WTC11 (cell line): ENCODE measurements around the gene MNT. TPM values are rescaled to one million over a fixed set of nuclear protein-coding genes. Genes with fewer than 3 reads are reported as not detected.

Experiments used
- ATF1 ChIP-seq: sonication (generic); formaldehyde crosslinking; IDR thresholded peaks from 2 replicates; pipeline ENCODE4 v1.8.1; 2023; ENCODE audit warnings: mild to moderate bottlenecking, moderate library complexity, missing genetic modification reagents
- ELF4 ChIP-seq: sonication (generic); formaldehyde crosslinking; IDR thresholded peaks from 2 replicates; pipeline ENCODE4 v1.8.1; 2022; ENCODE audit warnings: low read depth, mild to moderate bottlenecking, moderate library complexity, missing genetic modification reagents
- HMGA2 ChIP-seq: fragments of 250-450 bp; sonication (Bioruptor Pico); IDR thresholded peaks from 2 replicates; pipeline ENCODE4 v1.4.0; 2021; ENCODE audit warnings: mild to moderate bottlenecking, moderate library complexity
- IRF2 ChIP-seq: sonication (generic); formaldehyde crosslinking; IDR thresholded peaks from 2 replicates; pipeline ENCODE4 v1.8.0; 2022; ENCODE audit warnings: low read depth, missing genetic modification reagents, borderline replicate concordance
- JAZF1 ChIP-seq: fragments of 250-450 bp; sonication (Bioruptor Pico); IDR thresholded peaks from 2 replicates; pipeline ENCODE4 v1.9.0; 2021; ENCODE audit warnings: moderate library complexity, mild to moderate bottlenecking, inconsistent platforms
- KAT7 ChIP-seq: sonication (generic); formaldehyde crosslinking; IDR thresholded peaks from 2 replicates; pipeline ENCODE4 v1.8.1; 2023; ENCODE audit warnings: missing genetic modification reagents, mild to moderate bottlenecking, borderline replicate concordance
- MAX ChIP-seq: sonication (generic); formaldehyde crosslinking; IDR thresholded peaks from 2 replicates; pipeline ENCODE4 v1.8.0; 2022; ENCODE audit warnings: mild to moderate bottlenecking, missing genetic modification reagents
- MYBL2 ChIP-seq: sonication (generic); formaldehyde crosslinking; IDR thresholded peaks from 2 replicates; pipeline ENCODE4 v1.8.1; 2023; ENCODE audit warnings: mild to moderate bottlenecking, moderate library complexity, missing genetic modification reagents
- NR3C1 ChIP-seq: sonication (generic); formaldehyde crosslinking; conservative IDR thresholded peaks from 2 replicates; pipeline ENCODE4 v1.8.1; 2023; ENCODE audit warnings: low read depth, mild to moderate bottlenecking, missing genetic modification reagents
- PREB ChIP-seq: sonication (generic); formaldehyde crosslinking; IDR thresholded peaks from 2 replicates; pipeline ENCODE4 v1.8.1; 2022; ENCODE audit warnings: mild to moderate bottlenecking, missing genetic modification reagents, moderate library complexity, borderline replicate concordance
- SMAD4 ChIP-seq: sonication (generic); formaldehyde crosslinking; IDR thresholded peaks from 2 replicates; pipeline ENCODE4 v1.8.0; 2022; ENCODE audit warnings: mild to moderate bottlenecking, missing genetic modification reagents
- SP1 ChIP-seq: sonication (generic); formaldehyde crosslinking; conservative IDR thresholded peaks from 2 replicates; pipeline ENCODE4 v1.8.1; 2022; ENCODE audit warnings: missing genetic modification reagents
- TEAD1 ChIP-seq: sonication (generic); formaldehyde crosslinking; IDR thresholded peaks from 2 replicates; pipeline ENCODE4 v1.8.0; 2022; ENCODE audit warnings: mild to moderate bottlenecking, missing genetic modification reagents
- TP53 ChIP-seq: sonication (generic); formaldehyde crosslinking; IDR thresholded peaks from 2 replicates; pipeline ENCODE4 v1.8.1; 2023; ENCODE audit warnings: mild to moderate bottlenecking, missing genetic modification reagents
- ZNF138 ChIP-seq: sonication (generic); formaldehyde crosslinking; conservative IDR thresholded peaks from 2 replicates; pipeline ENCODE4 v1.8.1; 2022; ENCODE audit warnings: mild to moderate bottlenecking, moderate library complexity, missing genetic modification reagents
- ZNF232 ChIP-seq: sonication (generic); formaldehyde crosslinking; IDR thresholded peaks from 2 replicates; pipeline ENCODE4 v1.8.0; 2022; ENCODE audit warnings: mild to moderate bottlenecking, missing genetic modification reagents
- ZNF396 ChIP-seq: fragments of 250-450 bp; sonication (Bioruptor Pico); IDR thresholded peaks from 2 replicates; pipeline ENCODE4 v1.8.0; 2021; ENCODE audit warnings: mild to moderate bottlenecking, moderate library complexity, borderline replicate concordance
- total RNA-seq: library from RNA; stranded (reverse); gene quantifications from 3 replicates; pipeline ENCODE4 v1.2.3, GENCODE V29; 2021
- TF ChIP-seq, protein P1 (sequence below): sonication (generic); formaldehyde crosslinking; IDR thresholded peaks from 2 replicates; pipeline ENCODE4 v1.8.1; 2022; ENCODE audit warnings: low read depth, missing genetic modification reagents, borderline replicate concordance
- TF ChIP-seq, protein P2 (sequence below): sonication (generic); formaldehyde crosslinking; conservative IDR thresholded peaks from 2 replicates; pipeline ENCODE4 v1.8.1; 2023; ENCODE audit warnings: mild to moderate bottlenecking, low read depth, missing genetic modification reagents, moderate library complexity
- TF ChIP-seq, protein P3 (sequence below): sonication (generic); formaldehyde crosslinking; IDR thresholded peaks from 2 replicates; pipeline ENCODE4 v1.8.1; 2023; ENCODE audit warnings: mild to moderate bottlenecking, missing genetic modification reagents
- TF ChIP-seq, protein P4 (sequence below): sonication (generic); formaldehyde crosslinking; IDR thresholded peaks from 2 replicates; pipeline ENCODE4 v1.8.1; 2022; ENCODE audit warnings: missing genetic modification reagents, borderline replicate concordance
- TF ChIP-seq, protein P5 (sequence below): sonication (generic); formaldehyde crosslinking; IDR thresholded peaks from 2 replicates; pipeline ENCODE4 v1.8.1; 2023; ENCODE audit warnings: mild to moderate bottlenecking, missing genetic modification reagents
- TF ChIP-seq, protein P6 (sequence below): fragments of 250-450 bp; sonication (Bioruptor Pico); IDR thresholded peaks from 2 replicates; pipeline ENCODE4 v1.8.0; 2021; ENCODE audit warnings: mild to moderate bottlenecking

MNT gene
- total RNA-seq, 1 experiment from 2014 or later = 21.6 TPM

GRCh38 chr17:2336215-2336851 is 64.5 kb downstream of the MNT start, which contains the start of gene TSR1 (continued):
- TF ChIP-seq PREB (CRISPR knock-in tag) = no peak
- TF ChIP-seq MAX (CRISPR knock-in tag) = peak; percentile 98
- no peak for TF ChIP-seq ZNF396 (CRISPR knock-in tag)
- TF ChIP-seq, protein P1, sequence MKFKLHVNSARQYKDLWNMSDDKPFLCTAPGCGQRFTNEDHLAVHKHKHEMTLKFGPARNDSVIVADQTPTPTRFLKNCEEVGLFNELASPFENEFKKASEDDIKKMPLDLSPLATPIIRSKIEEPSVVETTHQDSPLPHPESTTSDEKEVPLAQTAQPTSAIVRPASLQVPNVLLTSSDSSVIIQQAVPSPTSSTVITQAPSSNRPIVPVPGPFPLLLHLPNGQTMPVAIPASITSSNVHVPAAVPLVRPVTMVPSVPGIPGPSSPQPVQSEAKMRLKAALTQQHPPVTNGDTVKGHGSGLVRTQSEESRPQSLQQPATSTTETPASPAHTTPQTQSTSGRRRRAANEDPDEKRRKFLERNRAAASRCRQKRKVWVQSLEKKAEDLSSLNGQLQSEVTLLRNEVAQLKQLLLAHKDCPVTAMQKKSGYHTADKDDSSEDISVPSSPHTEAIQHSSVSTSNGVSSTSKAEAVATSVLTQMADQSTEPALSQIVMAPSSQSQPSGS (CRISPR knock-in tag) = no peak
- TF ChIP-seq SP1 (CRISPR knock-in tag) = peak; percentile 81
- TF ChIP-seq, protein P2, sequence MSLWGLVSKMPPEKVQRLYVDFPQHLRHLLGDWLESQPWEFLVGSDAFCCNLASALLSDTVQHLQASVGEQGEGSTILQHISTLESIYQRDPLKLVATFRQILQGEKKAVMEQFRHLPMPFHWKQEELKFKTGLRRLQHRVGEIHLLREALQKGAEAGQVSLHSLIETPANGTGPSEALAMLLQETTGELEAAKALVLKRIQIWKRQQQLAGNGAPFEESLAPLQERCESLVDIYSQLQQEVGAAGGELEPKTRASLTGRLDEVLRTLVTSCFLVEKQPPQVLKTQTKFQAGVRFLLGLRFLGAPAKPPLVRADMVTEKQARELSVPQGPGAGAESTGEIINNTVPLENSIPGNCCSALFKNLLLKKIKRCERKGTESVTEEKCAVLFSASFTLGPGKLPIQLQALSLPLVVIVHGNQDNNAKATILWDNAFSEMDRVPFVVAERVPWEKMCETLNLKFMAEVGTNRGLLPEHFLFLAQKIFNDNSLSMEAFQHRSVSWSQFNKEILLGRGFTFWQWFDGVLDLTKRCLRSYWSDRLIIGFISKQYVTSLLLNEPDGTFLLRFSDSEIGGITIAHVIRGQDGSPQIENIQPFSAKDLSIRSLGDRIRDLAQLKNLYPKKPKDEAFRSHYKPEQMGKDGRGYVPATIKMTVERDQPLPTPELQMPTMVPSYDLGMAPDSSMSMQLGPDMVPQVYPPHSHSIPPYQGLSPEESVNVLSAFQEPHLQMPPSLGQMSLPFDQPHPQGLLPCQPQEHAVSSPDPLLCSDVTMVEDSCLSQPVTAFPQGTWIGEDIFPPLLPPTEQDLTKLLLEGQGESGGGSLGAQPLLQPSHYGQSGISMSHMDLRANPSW (CRISPR knock-in tag) = no peak
- TF ChIP-seq JAZF1 (CRISPR knock-in tag) = no peak
- TF ChIP-seq, protein P3, sequence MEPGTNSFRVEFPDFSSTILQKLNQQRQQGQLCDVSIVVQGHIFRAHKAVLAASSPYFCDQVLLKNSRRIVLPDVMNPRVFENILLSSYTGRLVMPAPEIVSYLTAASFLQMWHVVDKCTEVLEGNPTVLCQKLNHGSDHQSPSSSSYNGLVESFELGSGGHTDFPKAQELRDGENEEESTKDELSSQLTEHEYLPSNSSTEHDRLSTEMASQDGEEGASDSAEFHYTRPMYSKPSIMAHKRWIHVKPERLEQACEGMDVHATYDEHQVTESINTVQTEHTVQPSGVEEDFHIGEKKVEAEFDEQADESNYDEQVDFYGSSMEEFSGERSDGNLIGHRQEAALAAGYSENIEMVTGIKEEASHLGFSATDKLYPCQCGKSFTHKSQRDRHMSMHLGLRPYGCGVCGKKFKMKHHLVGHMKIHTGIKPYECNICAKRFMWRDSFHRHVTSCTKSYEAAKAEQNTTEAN (CRISPR knock-in tag) = no peak
- no peak for TF ChIP-seq IRF2 (CRISPR knock-in tag)
- TF ChIP-seq, protein P4, sequence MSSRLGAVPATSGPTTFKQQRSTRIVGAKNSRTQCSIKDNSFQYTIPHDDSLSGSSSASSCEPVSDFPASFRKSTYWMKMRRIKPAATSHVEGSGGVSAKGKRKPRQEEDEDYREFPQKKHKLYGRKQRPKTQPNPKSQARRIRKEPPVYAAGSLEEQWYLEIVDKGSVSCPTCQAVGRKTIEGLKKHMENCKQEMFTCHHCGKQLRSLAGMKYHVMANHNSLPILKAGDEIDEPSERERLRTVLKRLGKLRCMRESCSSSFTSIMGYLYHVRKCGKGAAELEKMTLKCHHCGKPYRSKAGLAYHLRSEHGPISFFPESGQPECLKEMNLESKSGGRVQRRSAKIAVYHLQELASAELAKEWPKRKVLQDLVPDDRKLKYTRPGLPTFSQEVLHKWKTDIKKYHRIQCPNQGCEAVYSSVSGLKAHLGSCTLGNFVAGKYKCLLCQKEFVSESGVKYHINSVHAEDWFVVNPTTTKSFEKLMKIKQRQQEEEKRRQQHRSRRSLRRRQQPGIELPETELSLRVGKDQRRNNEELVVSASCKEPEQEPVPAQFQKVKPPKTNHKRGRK (CRISPR knock-in tag) = no peak
- TF ChIP-seq NR3C1 (CRISPR knock-in tag) = no peak
- 0 out of 2 replicates have a peak, but pooled peaks have one; percentile 35 for TF ChIP-seq ZNF138 (CRISPR knock-in tag)
- no peak for TF ChIP-seq KAT7 (CRISPR knock-in tag)
- TF ChIP-seq TP53 (CRISPR knock-in tag) = no peak; the same call in none of the 2 replicates
- no peak for TF ChIP-seq ELF4
- peak; percentile 75; the same call in 1 of the 2 replicates for TF ChIP-seq TEAD1 (CRISPR knock-in tag)
- no peak for TF ChIP-seq ZNF232 (CRISPR knock-in tag)
- TF ChIP-seq, protein P5, sequence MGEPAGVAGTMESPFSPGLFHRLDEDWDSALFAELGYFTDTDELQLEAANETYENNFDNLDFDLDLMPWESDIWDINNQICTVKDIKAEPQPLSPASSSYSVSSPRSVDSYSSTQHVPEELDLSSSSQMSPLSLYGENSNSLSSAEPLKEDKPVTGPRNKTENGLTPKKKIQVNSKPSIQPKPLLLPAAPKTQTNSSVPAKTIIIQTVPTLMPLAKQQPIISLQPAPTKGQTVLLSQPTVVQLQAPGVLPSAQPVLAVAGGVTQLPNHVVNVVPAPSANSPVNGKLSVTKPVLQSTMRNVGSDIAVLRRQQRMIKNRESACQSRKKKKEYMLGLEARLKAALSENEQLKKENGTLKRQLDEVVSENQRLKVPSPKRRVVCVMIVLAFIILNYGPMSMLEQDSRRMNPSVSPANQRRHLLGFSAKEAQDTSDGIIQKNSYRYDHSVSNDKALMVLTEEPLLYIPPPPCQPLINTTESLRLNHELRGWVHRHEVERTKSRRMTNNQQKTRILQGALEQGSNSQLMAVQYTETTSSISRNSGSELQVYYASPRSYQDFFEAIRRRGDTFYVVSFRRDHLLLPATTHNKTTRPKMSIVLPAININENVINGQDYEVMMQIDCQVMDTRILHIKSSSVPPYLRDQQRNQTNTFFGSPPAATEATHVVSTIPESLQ = no peak
- TF ChIP-seq MYBL2 (CRISPR knock-in tag) = no peak
- TF ChIP-seq SMAD4 = no peak
- no peak for TF ChIP-seq ATF1
- TF ChIP-seq, protein P6, sequence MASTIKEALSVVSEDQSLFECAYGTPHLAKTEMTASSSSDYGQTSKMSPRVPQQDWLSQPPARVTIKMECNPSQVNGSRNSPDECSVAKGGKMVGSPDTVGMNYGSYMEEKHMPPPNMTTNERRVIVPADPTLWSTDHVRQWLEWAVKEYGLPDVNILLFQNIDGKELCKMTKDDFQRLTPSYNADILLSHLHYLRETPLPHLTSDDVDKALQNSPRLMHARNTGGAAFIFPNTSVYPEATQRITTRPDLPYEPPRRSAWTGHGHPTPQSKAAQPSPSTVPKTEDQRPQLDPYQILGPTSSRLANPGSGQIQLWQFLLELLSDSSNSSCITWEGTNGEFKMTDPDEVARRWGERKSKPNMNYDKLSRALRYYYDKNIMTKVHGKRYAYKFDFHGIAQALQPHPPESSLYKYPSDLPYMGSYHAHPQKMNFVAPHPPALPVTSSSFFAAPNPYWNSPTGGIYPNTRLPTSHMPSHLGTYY (CRISPR knock-in tag) = no peak
- no peak for TF ChIP-seq HMGA2 (CRISPR knock-in tag)
